ENCODE measurements around the gene EPHX1. TPM values are rescaled to one million over a fixed set of nuclear protein-coding genes. Genes with fewer than 3 reads are reported as not detected.
A peak's percentile ranks its signal among the peaks of the same experiment; 100 is the strongest.

The EPHX1 gene
- total and polyA plus RNA-seq, 4 donors, result 93.8 to 1,448 (median 204) TPM

GRCh38 chr1:225817611-225818061 is 7.7 kb downstream of the EPHX1 start:
- no peak overlapping the region for H3K4me3 ChIP-seq (ENCODE audit: low read depth in 1 of 3, low read length in 3 of 3)
- peak overlapping the region in 1 of 2 donors; percentile 73 for H3K9ac ChIP-seq (ENCODE audit: low read depth in 1 of 2, low read length in 2 of 2)

More at GRCh38 chr1:225817611-225818061, 7.7 kb downstream of the EPHX1 start:
- Histone ChIP-seq H3K27me3 (ENCODE audit: control insufficient read depth in 4 of 4, insufficient read depth in 4 of 4, low read length in 3 of 4) (no peaks in the 10 kb centered on the region), H3K9me3 (ENCODE audit: control insufficient read depth in 4 of 4, low read length in 3 of 4) (no peaks in the 10 kb centered on the region), H3K4me1 (ENCODE audit: control insufficient read depth in 4 of 4, insufficient read depth in 4 of 4, low read length in 3 of 4) (peaks cover 36 to 88% (median 81%) of the 10 kb centered on the region in 4 donors), H3K27ac (ENCODE audit: low read depth in 1 of 2, low read length in 2 of 2) (peak overlapping the region; percentile 91), H3K36me3 (ENCODE audit: control insufficient read depth in 4 of 4, insufficient read depth in 3 of 4, low read depth in 1 of 4, low read length in 3 of 4) (peaks cover 0 to 1% (median 0%) of the 10 kb centered on the region in 4 donors)
- DNase-seq (ENCODE audit: low spot score), result no peak
- 26% methylated on average over 8 of the region's 8 CpGs for WGBS
- TF ChIP-seq JUND (IDR thresholded peaks at IDR 0.05) (peak; percentile 73 to 83), RAD21 (IDR thresholded peaks at IDR 0.05) (peak; percentile 31 to 49), ATF3 (IDR thresholded peaks at IDR 0.05) (peak; percentile 69), RXRA (IDR thresholded peaks at IDR 0.05) (peak; percentile 84 to 87), ZBTB33 (IDR thresholded peaks at IDR 0.05) (peak; percentile 77), CTCF (IDR thresholded peaks at IDR 0.05; ENCODE audit: low read depth, low read length, missing input control) (no peak), MAX (IDR thresholded peaks at IDR 0.05) (peak; percentile 100), SP1 (IDR thresholded peaks at IDR 0.05) (peak; percentile 90), EGR1 (IDR thresholded peaks at IDR 0.05; ENCODE audit: low read depth in 2 of 2) (peak in 1 of 2 donors; percentile 21), HNF4A (conservative IDR thresholded peaks at IDR 0.05) (peak; percentile 82 to 85), FOXA1 (IDR thresholded peaks at IDR 0.05) (peak; percentile 10), REST (IDR thresholded peaks at IDR 0.05) (no peak), GABPA (IDR thresholded peaks at IDR 0.05 in 1 of 2, conservative IDR thresholded peaks at IDR 0.05 in 1 of 2) (no peak), TAF1 (conservative IDR thresholded peaks at IDR 0.05) (no peak), HNF4G (IDR thresholded peaks at IDR 0.05) (peak; percentile 24), NR2F2 (IDR thresholded peaks at IDR 0.05) (peak; percentile 25), FOXA2 (IDR thresholded peaks at IDR 0.05) (peak; percentile 51), YY1 (IDR thresholded peaks at IDR 0.05) (peak; percentile 79)

Measured in liver (tissue), 9 donors.